Measurements from ENCODE around the gene AKAP8L. TPM values are rescaled to one million over a fixed set of nuclear protein-coding genes. Genes with fewer than 3 reads are reported as not detected.
"Not testable (repeated sequence)": the region's sequence is repeated elsewhere in the genome, so short reads cannot be mapped to it uniquely, and the experiment has no call there.

The AKAP8L gene
- total and polyA plus RNA-seq, 2 donors from 2014 or later = 44.3 to 122 TPM

- FAIRE-seq (no peak), DNase-seq (no peak)
- no peak overlapping the region for H3K27ac ChIP-seq (ENCODE audit: low read depth in 2 of 2, low read length in 2 of 2)
- H3K4me3 ChIP-seq (ENCODE audit: low read length in 3 of 3) = no peak overlapping the region
- intact Hi-C loops (cut with DNase I) = no loop called here
- no peaks in the 10 kb centered on the region for H3K27me3 ChIP-seq (ENCODE audit: control insufficient read depth, insufficient read depth, low read length)
- no peak for TF ChIP-seq CTCF (IDR thresholded peaks at IDR 0.05; ENCODE audit: borderline replicate concordance, extremely low read depth, insufficient read depth)
- no peak overlapping the region for H3K9ac ChIP-seq (ENCODE audit: low read length in 3 of 3)
- peaks cover 9 to 62% (median 40%) of the 10 kb centered on the region in 3 donors for H3K36me3 ChIP-seq (ENCODE audit: control insufficient read depth in 2 of 3, insufficient read depth in 3 of 3, low read length in 3 of 3)
- H3K4me1 ChIP-seq (ENCODE audit: control insufficient read depth in 2 of 3, insufficient read depth in 2 of 3, low read depth in 1 of 3, low read length in 3 of 3) = no peaks in the 10 kb centered on the region
- H3K9me3 ChIP-seq (ENCODE audit: control insufficient read depth in 2 of 3, insufficient read depth in 1 of 3, low read length in 3 of 3) = no peaks in the 10 kb centered on the region
These were observed 21.0 kb downstream of the AKAP8L start for GRCh38 chr19:15397782-15398181.

- no peak for FAIRE-seq
- DNase-seq = no peak
- TF ChIP-seq CTCF (IDR thresholded peaks at IDR 0.05; ENCODE audit: borderline replicate concordance, extremely low read depth, insufficient read depth) = no peak
- H3K9ac ChIP-seq (ENCODE audit: low read length in 3 of 3) = no peak overlapping the region
- peaks cover 9 to 56% (median 36%) of the 10 kb centered on the region in 3 donors for H3K36me3 ChIP-seq (ENCODE audit: control insufficient read depth in 2 of 3, insufficient read depth in 3 of 3, low read length in 3 of 3)
- no peaks in the 10 kb centered on the region for H3K27me3 ChIP-seq (ENCODE audit: control insufficient read depth, insufficient read depth, low read length)
- H3K9me3 ChIP-seq (ENCODE audit: control insufficient read depth in 2 of 3, insufficient read depth in 1 of 3, low read length in 3 of 3) = no peaks in the 10 kb centered on the region
- no peak overlapping the region for H3K4me3 ChIP-seq (ENCODE audit: low read length in 3 of 3)
- H3K27ac ChIP-seq (ENCODE audit: low read depth in 2 of 2, low read length in 2 of 2) = no peak overlapping the region
- intact Hi-C loops (cut with DNase I) = no loop called here
- no peaks in the 10 kb centered on the region for H3K4me1 ChIP-seq (ENCODE audit: control insufficient read depth in 2 of 3, insufficient read depth in 2 of 3, low read depth in 1 of 3, low read length in 3 of 3)
These were observed 21.6 kb downstream of the AKAP8L start for GRCh38 chr19:15397236-15397635.

- no peak overlapping the region for H3K9ac ChIP-seq (ENCODE audit: low read length in 3 of 3)
- H3K36me3 ChIP-seq (ENCODE audit: control insufficient read depth in 2 of 3, insufficient read depth in 3 of 3, low read length in 3 of 3) = peaks cover 11 to 49% (median 36%) of the 10 kb centered on the region in 3 donors
- H3K27me3 ChIP-seq (ENCODE audit: control insufficient read depth, insufficient read depth, low read length) = no peaks in the 10 kb centered on the region
- no peak overlapping the region for H3K27ac ChIP-seq (ENCODE audit: low read depth in 2 of 2, low read length in 2 of 2)
- no peaks in the 10 kb centered on the region for H3K4me1 ChIP-seq (ENCODE audit: control insufficient read depth in 2 of 3, insufficient read depth in 2 of 3, low read depth in 1 of 3, low read length in 3 of 3)
- intact Hi-C loops (cut with DNase I) = no loop called here
- no peak for FAIRE-seq
- no peaks in the 10 kb centered on the region for H3K9me3 ChIP-seq (ENCODE audit: control insufficient read depth in 2 of 3, insufficient read depth in 1 of 3, low read length in 3 of 3)
- H3K4me3 ChIP-seq (ENCODE audit: low read length in 3 of 3) = no peak overlapping the region
- no peak for TF ChIP-seq CTCF (IDR thresholded peaks at IDR 0.05; ENCODE audit: borderline replicate concordance, extremely low read depth, insufficient read depth)
- DNase-seq = no peak
These were observed 22.4 kb downstream of the AKAP8L start for GRCh38 chr19:15396436-15396835.

- FAIRE-seq; H3K9ac ChIP-seq (ENCODE audit: low read length in 3 of 3); H3K4me3 ChIP-seq (ENCODE audit: low read length in 3 of 3); DNase-seq; H3K27ac ChIP-seq (ENCODE audit: low read depth in 2 of 2, low read length in 2 of 2); H3K4me1 ChIP-seq (ENCODE audit: control insufficient read depth in 2 of 3, insufficient read depth in 2 of 3, low read depth in 1 of 3, low read length in 3 of 3); H3K9me3 ChIP-seq (ENCODE audit: control insufficient read depth in 2 of 3, insufficient read depth in 1 of 3, low read length in 3 of 3); H3K27me3 ChIP-seq (ENCODE audit: control insufficient read depth, insufficient read depth, low read length); intact Hi-C loops (cut with DNase I): not testable (repeated sequence)
- H3K36me3 ChIP-seq (ENCODE audit: control insufficient read depth in 2 of 3, insufficient read depth in 3 of 3, low read length in 3 of 3) = peaks cover 9 to 39% (median 34%) of the 10 kb centered on the region in 3 donors
These were observed 23.5 kb downstream of the AKAP8L start for GRCh38 chr19:15395251-15395650.
